Kidney (tissue), 14 donors: ENCODE results near the gene RBMS1. TPM values are rescaled to one million over a fixed set of nuclear protein-coding genes. Genes with fewer than 3 reads are reported as not detected.

Experiments
- DNase-seq, 5 donors: peaks; one replicate each; pipeline ENCODE4 v3.0.0-alpha.2; 2013 to 2020
- FAIRE-seq: peaks from 2 replicates; lab custom pipeline; 2012; peaks lifted over from hg19 to GRCh38; lab: Jason Lieb, UNC
- H3K27ac ChIP-seq, 2 donors: one replicate each; pipeline ENCODE4 v1.7.0; 2013; ENCODE audit warnings: low read depth in 2 of 2, low read length in 2 of 2, inconsistent platforms in 1 of 2
- H3K27me3 ChIP-seq: one replicate; pipeline ENCODE4 v1.7.1; 2013; ENCODE audit warnings: low read length, inconsistent platforms; ENCODE audit not compliant: control insufficient read depth, insufficient read depth
- H3K36me3 ChIP-seq, 3 donors: one replicate each; pipeline versions ENCODE4 v1.7.0 to v1.7.1; 2013; ENCODE audit warnings: low read length in 3 of 3, control low read depth in 1 of 3, inconsistent platforms in 1 of 3; ENCODE audit not compliant: insufficient read depth in 3 of 3, control insufficient read depth in 2 of 3
- H3K4me1 ChIP-seq, 3 donors: one replicate each; pipeline versions ENCODE4 v1.7.0 to v1.7.1; 2013; ENCODE audit warnings: low read length in 3 of 3, inconsistent platforms in 1 of 3, low read depth in 1 of 3; ENCODE audit not compliant: control insufficient read depth in 2 of 3, insufficient read depth in 2 of 3
- H3K4me3 ChIP-seq, 3 donors: one replicate each; pipeline versions ENCODE4 v1.7.0 to v1.8.1; 2013; ENCODE audit warnings: low read length in 3 of 3, control low read depth in 1 of 3, inconsistent platforms in 1 of 3
- H3K9ac ChIP-seq, 3 donors: one replicate each; pipeline versions ENCODE4 v1.7.0 to v1.7.1; 2013; ENCODE audit warnings: low read length in 3 of 3, control low read depth in 1 of 3, inconsistent platforms in 1 of 3
- H3K9me3 ChIP-seq, 3 donors: one replicate each; pipeline versions ENCODE4 v1.7.0 to v1.7.1; 2013; ENCODE audit warnings: low read length in 3 of 3, control low read depth in 1 of 3, inconsistent platforms in 1 of 3; ENCODE audit not compliant: control insufficient read depth in 2 of 3, insufficient read depth in 1 of 3
- CTCF ChIP-seq: IDR thresholded peaks from 3 replicates; pipeline ENCODE4 v1.5.1; 2012; ENCODE audit warnings: mild to moderate bottlenecking, moderate library complexity, borderline replicate concordance; ENCODE audit not compliant: insufficient read depth; ENCODE audit errors: extremely low read depth
- intact Hi-C: fragments of 100-400 bp; cut with DNase I; formaldehyde crosslinking; loops from one replicate; pipeline ENCODE4 v1.11.1; 2022
- polyA plus RNA-seq: library from polyadenylated mRNA; stranded (reverse); fragments of 350-450 nt; fragmentation: Illumina TruSeq; extraction: RNeasy Lipid Tissue Mini Kit (QIAGEN cat#74804); gene quantifications from one replicate; pipeline ENCODE4 v1.2.3, GENCODE V29; 2014; ENCODE audit warnings: low read depth, low replicate concordance; ENCODE audit not compliant: insufficient read depth
- total RNA-seq: library from RNA; stranded (reverse); fragmentation: NEBNext Ultra II Directional; extraction: Animal tissue kit (Norgen Biotek cat#: 25700); gene quantifications from one replicate; pipeline ENCODE4 v1.2.1, GENCODE V29; 2021
- donor health status: control.
- donor health status: control.
- donor health status: control.
- donor health status: control.
- donor health status: control.
- donor health status: DM: yes; HTN: yes; CAD: no.
- donor health status: Normal renal cell carcinoma (clear cell type).

RBMS1 gene
- total and polyA plus RNA-seq, 2 donors from 2014 or later, result 25.6 to 94.8 TPM

DNA sequence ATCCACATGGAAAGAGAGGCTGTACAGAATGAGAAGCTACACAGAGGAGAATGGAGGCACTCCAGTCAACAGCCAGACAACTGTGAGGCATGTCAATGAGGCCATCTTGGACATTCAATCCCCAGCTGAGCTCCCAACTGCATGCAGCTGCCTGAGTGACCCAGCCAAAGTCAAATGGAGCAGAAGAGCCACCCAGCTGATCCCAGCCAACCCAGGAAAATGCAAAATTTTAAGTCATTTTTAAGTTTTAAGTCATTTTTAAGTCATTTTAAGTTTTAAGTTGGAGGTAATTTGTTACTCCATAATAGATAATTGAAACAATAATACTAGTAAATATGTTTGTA is 63.6 kb downstream of the RBMS1 start:
- H3K27me3 ChIP-seq, result no peaks in the 10 kb centered on the region
- H3K9ac ChIP-seq, result no peak overlapping the region
- no peak for TF ChIP-seq CTCF
- DNase-seq (no peak), FAIRE-seq (no peak)
- H3K4me1 ChIP-seq, result peaks cover 0 to 10% (median 4%) of the 10 kb centered on the region in 3 donors
- H3K9me3 ChIP-seq, result peaks cover 0 to 7% (median 0%) of the 10 kb centered on the region in 3 donors
- H3K4me3 ChIP-seq, result no peak overlapping the region
- H3K27ac ChIP-seq, result peak overlapping the region in 1 of 2 donors; percentile 4
- intact Hi-C loops, result no loop called here
- no peaks in the 10 kb centered on the region for H3K36me3 ChIP-seq

DNA sequence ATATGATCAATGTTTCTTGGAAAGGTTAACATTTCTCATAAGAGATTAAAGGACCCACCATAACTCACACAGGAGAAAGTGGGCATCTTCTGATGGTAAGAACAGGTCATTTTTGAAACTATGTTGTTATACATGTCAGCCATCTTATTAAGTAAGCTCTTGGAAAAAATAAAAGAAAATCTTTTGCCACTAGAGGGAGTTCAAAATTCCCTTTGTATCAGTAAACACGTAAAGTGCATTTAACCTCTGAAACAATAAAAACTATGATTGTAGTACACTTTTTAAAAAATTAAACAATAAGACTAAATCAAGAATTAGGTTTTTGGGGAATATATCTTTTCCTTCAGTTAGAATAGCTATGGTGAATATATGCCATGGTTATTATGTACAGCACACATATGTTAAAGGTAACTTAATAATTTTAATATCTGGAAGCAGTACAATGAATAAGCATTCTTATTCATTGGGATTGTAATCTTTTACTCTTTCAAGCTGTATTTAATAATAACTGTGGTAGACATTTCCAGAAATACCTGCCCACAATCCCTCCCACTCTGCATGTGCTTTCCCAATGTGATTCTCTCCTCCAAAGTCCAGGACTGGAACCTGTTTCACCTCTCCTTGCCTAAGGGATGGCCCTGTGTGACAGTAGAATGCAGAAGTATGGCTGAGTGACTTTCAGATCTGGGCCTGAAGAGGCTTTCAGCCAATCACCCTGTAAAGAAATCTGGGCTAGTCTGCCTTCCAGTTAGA is 64.2 kb downstream of the RBMS1 start:
- H3K27ac ChIP-seq, result peak overlapping the region in 1 of 2 donors; percentile 61
- intact Hi-C loops, result no loop called here
- peak; percentile 97 for FAIRE-seq
- TF ChIP-seq CTCF, result peak; percentile 39
- no peaks in the 10 kb centered on the region for H3K36me3 ChIP-seq
- H3K4me1 ChIP-seq, result peaks cover 0 to 14% (median 4%) of the 10 kb centered on the region in 3 donors
- DNase-seq, result peak in 2 of 5 donors; percentile 77 to 84
- no peaks in the 10 kb centered on the region for H3K27me3 ChIP-seq
- no peak overlapping the region for H3K4me3 ChIP-seq
- no peak overlapping the region for H3K9ac ChIP-seq
- H3K9me3 ChIP-seq, result peaks cover 0 to 7% (median 0%) of the 10 kb centered on the region in 3 donors

- no peak overlapping the region for H3K9ac ChIP-seq
- intact Hi-C loops, result no loop called here
- H3K4me3 ChIP-seq, result no peak overlapping the region
- peaks cover 0 to 7% (median 0%) of the 10 kb centered on the region in 3 donors for H3K9me3 ChIP-seq
- no peak for DNase-seq
- H3K4me1 ChIP-seq, result peaks cover 0 to 14% (median 4%) of the 10 kb centered on the region in 3 donors
- no peaks in the 10 kb centered on the region for H3K36me3 ChIP-seq
- FAIRE-seq, result no peak
- no peaks in the 10 kb centered on the region for H3K27me3 ChIP-seq
- TF ChIP-seq CTCF, result no peak
- H3K27ac ChIP-seq, result peak overlapping the region in 1 of 2 donors; percentile 61
Measured at GRCh38 chr2:160428405-160428763, 65.2 kb downstream of the RBMS1 start.
